Cardiac muscle cell (in vitro differentiated cells and primary cell): ENCODE measurements around the gene RGL3. TPM values are rescaled to one million over a fixed set of nuclear protein-coding genes. Genes with fewer than 3 reads are reported as not detected.
A peak's percentile ranks its signal among the peaks of the same experiment; 100 is the strongest.
"Not testable (repeated sequence)": the region's sequence is repeated elsewhere in the genome, so short reads cannot be mapped to it uniquely, and the experiment has no call there.

Experiments used
- DNase-seq, 2 donors: peaks; one replicate each; pipeline versions ENCODE4 v3.0.0 to v3.0.0-alpha.2; 2010 to 2017; ENCODE audit warnings: low read depth in 1 of 2, low spot score in 1 of 2
- H3K27ac ChIP-seq: fragments of 200-600 bp; sonication (generic); 2 replicates; pipeline ENCODE4 v1.5.1; 2016
- H3K27me3 ChIP-seq: fragments of 200-600 bp; sonication (generic); 2 replicates; pipeline ENCODE4 v1.6.0; 2016; ENCODE audit warnings: control low read depth
- H3K36me3 ChIP-seq: fragments of 200-600 bp; sonication (generic); 2 replicates; pipeline ENCODE4 v1.5.1; 2016; ENCODE audit warnings: control low read depth
- H3K4me1 ChIP-seq: fragments of 200-600 bp; sonication (generic); 2 replicates; pipeline ENCODE4 v1.8.1; 2017; ENCODE audit warnings: low read depth, mild to moderate bottlenecking, mixed run types
- H3K4me3 ChIP-seq: fragments of 200-600 bp; sonication (generic); 2 replicates; pipeline ENCODE4 v1.5.1; 2016; ENCODE audit warnings: mild to moderate bottlenecking
- H3K9me3 ChIP-seq: fragments of 200-600 bp; sonication (generic); 2 replicates; pipeline ENCODE4 v1.5.1; 2017; ENCODE audit warnings: low read depth, mild to moderate bottlenecking, control low read depth
- polyA plus RNA-seq: library from polyadenylated mRNA; unstranded; fragments of >200 nt; fragmentation: Nextera tagmentation; extraction: Ambion mirVana; gene quantifications from 2 replicates; pipeline ENCODE4 v1.2.1, GENCODE V29; 2016
- total RNA-seq: library from RNA; depleted of rRNA; stranded (reverse); fragments of >200 nt; gene quantifications from 2 replicates; pipeline ENCODE4 v1.2.3, GENCODE V29; 2016
- TF ChIP-seq, protein P1 (sequence below): IDR thresholded peaks from 2 replicates; pipeline ENCODE4 v1.5.1; 2012; ENCODE audit warnings: low read depth, mild to moderate bottlenecking, low read length

Gene RGL3
- total and polyA plus RNA-seq, 2 experiments from 2014 or later: 32.2 to 52.1 TPM

DNA sequence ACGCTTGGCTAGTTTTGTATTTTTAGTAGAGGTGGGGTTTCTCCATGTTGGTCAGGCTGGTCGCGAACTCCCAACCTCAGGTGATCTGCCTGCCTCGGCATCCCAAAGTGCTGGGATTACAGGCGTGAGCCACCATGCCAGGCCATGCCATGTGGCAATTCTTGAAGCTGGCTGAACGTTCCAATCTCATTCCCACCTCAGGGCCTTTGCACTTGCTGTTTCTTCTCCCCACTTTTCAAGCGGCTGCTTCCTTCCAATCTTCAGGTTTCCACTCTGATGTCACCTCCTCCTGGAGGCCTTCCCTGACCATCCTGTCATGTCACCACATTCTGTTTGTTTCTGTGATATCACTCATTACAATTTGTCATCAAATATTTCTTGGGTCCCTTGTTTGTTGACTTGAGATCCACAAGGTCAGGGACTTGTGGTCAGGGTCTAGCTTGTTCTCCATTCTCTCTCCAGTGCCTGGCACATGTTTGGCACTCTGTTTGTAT, 39.2 kb downstream of the RGL3 start:
- H3K27me3 ChIP-seq: no peaks in the 10 kb centered on the region
- no peaks in the 10 kb centered on the region for H3K9me3 ChIP-seq
- no peak overlapping the region for H3K4me3 ChIP-seq
- H3K27ac ChIP-seq: no peak overlapping the region
- H3K36me3 ChIP-seq: no peaks in the 10 kb centered on the region
- H3K4me1 ChIP-seq: peaks cover 12% of the 10 kb centered on the region
- no peak for DNase-seq
- TF ChIP-seq, protein P1, sequence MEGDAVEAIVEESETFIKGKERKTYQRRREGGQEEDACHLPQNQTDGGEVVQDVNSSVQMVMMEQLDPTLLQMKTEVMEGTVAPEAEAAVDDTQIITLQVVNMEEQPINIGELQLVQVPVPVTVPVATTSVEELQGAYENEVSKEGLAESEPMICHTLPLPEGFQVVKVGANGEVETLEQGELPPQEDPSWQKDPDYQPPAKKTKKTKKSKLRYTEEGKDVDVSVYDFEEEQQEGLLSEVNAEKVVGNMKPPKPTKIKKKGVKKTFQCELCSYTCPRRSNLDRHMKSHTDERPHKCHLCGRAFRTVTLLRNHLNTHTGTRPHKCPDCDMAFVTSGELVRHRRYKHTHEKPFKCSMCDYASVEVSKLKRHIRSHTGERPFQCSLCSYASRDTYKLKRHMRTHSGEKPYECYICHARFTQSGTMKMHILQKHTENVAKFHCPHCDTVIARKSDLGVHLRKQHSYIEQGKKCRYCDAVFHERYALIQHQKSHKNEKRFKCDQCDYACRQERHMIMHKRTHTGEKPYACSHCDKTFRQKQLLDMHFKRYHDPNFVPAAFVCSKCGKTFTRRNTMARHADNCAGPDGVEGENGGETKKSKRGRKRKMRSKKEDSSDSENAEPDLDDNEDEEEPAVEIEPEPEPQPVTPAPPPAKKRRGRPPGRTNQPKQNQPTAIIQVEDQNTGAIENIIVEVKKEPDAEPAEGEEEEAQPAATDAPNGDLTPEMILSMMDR: no peak

DNA sequence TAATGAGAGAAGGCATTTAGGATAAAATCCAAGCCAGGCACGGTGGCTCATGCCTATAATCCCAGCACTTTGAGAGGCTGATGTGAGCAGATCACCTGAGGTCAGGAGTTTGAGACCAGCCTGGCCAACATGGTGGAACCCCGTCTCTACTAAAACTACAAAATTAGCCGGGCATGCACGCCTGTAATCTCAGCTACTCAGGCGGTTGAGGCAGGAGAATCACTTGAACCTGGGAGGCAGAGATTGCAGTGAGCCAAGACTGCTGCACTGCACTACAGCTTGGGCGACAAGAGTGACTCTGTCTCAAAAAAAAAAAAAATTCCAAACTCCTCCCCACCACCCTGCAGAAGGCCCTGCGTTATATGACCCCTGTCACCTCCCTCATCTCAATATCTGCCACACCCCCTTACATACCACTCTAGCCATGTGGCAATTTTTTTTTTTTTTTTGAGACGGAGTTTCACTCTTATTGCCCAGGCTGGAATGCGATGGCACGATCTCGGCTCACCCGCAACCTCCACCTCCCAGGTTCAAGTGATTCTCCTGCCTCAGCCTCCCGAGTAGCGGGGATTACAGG, 39.8 kb downstream of the RGL3 start:
- not testable (repeated sequence) for H3K4me1 ChIP-seq, DNase-seq, H3K27ac ChIP-seq, H3K9me3 ChIP-seq, H3K36me3 ChIP-seq, H3K27me3 ChIP-seq, H3K4me3 ChIP-seq

DNA sequence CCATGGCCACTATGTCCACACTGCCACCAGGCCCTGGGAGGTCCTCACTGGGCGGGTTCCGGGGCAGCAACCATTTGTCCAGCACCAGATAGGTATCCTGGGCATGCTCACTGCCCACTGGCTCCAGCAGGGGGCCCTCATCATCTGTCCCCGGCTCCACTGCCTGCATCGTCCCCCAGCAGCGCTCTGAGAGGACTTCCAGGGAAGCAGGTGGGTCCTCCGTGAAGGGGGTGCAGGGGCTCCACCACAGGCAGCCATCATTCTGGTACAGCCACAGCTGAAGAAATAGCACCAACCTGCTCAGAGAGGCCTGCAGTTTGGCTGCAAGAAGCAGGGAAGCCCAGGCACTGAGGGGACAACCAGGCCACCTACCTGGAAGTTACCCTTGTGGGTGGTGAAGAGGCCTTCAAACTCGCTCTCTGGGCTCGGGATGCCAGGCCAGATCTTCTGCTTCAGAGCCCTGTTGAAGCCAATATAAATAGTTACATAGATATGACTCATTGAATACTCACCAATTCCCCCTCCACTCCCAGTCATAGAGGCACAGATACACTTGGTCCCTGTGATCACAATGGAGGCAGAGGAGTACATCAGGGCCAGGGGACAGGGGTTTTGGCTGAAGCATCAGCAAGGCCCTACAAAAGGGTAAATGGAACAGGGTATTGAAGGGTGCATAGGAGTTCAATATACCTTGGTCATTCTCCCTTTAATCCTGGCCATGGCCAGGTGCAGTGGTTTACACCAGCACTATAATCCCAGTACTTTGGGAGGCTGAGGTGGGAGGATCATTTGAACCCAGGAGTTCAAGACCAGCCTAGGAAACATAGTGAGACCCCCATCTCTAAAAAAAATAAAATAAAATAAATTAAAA, 40.6 kb downstream of the RGL3 start:
- Histone ChIP-seq H3K27ac (no peak overlapping the region), H3K9me3 (no peaks in the 10 kb centered on the region), H3K4me3 (no peak overlapping the region), H3K27me3 (no peaks in the 10 kb centered on the region), H3K4me1 (peaks cover 6% of the 10 kb centered on the region), H3K36me3 (no peaks in the 10 kb centered on the region)
- TF ChIP-seq, protein P1: peak; percentile 71
- peak; percentile 45 to 77 for DNase-seq

DNA sequence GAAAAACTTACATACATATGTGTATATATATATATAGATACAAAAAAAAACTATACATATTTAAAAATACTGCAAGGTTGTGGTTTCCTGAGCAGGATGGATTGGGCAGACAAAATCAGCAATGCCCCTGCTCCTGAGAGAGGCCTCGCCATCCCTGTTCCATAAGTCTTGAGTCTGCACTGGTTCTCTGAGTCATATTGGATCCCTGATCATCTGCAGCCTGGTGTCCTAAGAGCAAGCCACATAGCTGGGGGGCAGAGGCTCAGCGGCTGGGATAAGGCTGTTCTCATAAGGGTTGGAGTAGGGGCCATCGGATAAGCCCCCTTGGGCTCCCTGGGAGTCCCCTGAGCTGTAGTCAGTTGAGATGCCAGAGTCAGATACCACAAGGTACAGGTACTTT, 41.4 kb downstream of the RGL3 start:
- no peak for DNase-seq
- H3K27me3 ChIP-seq: no peaks in the 10 kb centered on the region
- TF ChIP-seq, protein P1: no peak
- no peaks in the 10 kb centered on the region for H3K36me3 ChIP-seq
- H3K4me3 ChIP-seq: no peak overlapping the region
- no peaks in the 10 kb centered on the region for H3K9me3 ChIP-seq
- no peak overlapping the region for H3K27ac ChIP-seq
- H3K4me1 ChIP-seq: peaks cover 6% of the 10 kb centered on the region

DNA sequence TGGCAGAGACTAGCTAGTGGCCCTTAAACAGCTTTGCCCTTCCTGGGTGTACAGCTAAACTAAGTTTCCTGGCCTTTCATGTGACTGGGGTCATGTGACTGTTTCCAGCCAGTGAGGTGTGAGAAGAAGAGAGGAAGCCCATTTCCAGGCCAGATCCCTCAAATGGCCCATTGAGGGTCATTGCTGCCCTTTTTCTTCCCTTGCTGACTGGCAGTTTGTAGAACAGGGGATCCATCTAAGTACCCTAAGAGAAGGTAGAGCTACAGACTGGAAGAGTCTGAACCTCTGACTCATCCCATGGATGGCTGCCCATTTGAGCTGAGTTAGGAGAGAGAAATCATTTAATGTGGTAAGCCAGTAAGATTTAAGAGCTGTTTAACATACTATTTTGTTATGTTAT, 41.9 kb downstream of the RGL3 start:
- H3K4me1 ChIP-seq: peaks cover 6% of the 10 kb centered on the region
- no peaks in the 10 kb centered on the region for H3K36me3 ChIP-seq
- no peaks in the 10 kb centered on the region for H3K9me3 ChIP-seq
- H3K27ac ChIP-seq: no peak overlapping the region
- TF ChIP-seq, protein P1: no peak
- no peak overlapping the region for H3K4me3 ChIP-seq
- H3K27me3 ChIP-seq: no peaks in the 10 kb centered on the region
- DNase-seq: peak in 1 of 2 donors; percentile 85
